ENCODE results near the gene EXOSC7.

DNA sequence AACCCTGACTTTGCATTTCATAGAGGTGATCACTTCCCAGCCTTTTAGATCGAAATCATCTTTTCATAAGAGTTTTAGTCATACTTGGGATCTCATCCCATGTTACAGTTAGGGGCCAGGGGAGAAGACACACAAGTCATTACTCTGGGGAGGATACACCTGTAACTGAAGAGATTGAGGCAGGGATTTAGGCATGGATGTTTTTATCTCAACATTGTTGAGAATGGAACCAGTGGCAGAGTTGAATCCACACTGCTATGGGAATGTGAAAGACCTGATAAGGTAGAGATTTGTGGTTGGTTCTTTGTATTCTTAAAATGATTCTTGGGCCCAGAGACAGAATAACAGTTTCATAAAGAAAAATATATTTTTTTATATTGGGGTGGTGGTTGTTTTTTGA lies 33.8 kb downstream of the EXOSC7 start:
- no peak for TF ChIP-seq CTCF (conservative IDR thresholded peaks at IDR 0.05; ENCODE audit: low read depth, low read length)
- no peak for TF ChIP-seq MAFK (IDR thresholded peaks at IDR 0.05; ENCODE audit: low read depth, low read length)
- no peak for TF ChIP-seq RCOR1 (IDR thresholded peaks at IDR 0.05; ENCODE audit: insufficient replicate concordance, low read length)
- TF ChIP-seq BHLHE40 (IDR thresholded peaks at IDR 0.05; ENCODE audit: low read depth, low read length) = no peak
- no peak for TF ChIP-seq CEBPB (IDR thresholded peaks at IDR 0.05; ENCODE audit: low read depth, low read length)
- no peak for TF ChIP-seq MAZ (IDR thresholded peaks at IDR 0.05; ENCODE audit: borderline replicate concordance, low read depth, low read length)
- no peak for TF ChIP-seq POLR2A (IDR thresholded peaks at IDR 0.05; ENCODE audit: low read depth, low read length)
- TF ChIP-seq, protein P1, sequence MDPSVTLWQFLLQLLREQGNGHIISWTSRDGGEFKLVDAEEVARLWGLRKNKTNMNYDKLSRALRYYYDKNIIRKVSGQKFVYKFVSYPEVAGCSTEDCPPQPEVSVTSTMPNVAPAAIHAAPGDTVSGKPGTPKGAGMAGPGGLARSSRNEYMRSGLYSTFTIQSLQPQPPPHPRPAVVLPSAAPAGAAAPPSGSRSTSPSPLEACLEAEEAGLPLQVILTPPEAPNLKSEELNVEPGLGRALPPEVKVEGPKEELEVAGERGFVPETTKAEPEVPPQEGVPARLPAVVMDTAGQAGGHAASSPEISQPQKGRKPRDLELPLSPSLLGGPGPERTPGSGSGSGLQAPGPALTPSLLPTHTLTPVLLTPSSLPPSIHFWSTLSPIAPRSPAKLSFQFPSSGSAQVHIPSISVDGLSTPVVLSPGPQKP (IDR thresholded peaks at IDR 0.05; ENCODE audit: borderline replicate concordance, low read depth, low read length) = no peak

Data from IMR-90 (cell line).